GM23248 (cell line): ENCODE measurements around the gene ZBTB32. TPM values are rescaled to one million over a fixed set of nuclear protein-coding genes. Genes with fewer than 3 reads are reported as not detected.

ENCODE experiments used
- DNase-seq: peaks from one replicate; pipeline ENCODE4 v3.0.0-alpha.2; 2015
- H2AFZ ChIP-seq: fragments of 200-600 bp; sonication (generic); 2 replicates; pipeline ENCODE4 v1.6.1; 2016; ENCODE audit warnings: antibody characterized with exemption
- H3F3A ChIP-seq: fragments of 200-600 bp; sonication (generic); 2 replicates; pipeline ENCODE4 v1.6.1; 2016; ENCODE audit warnings: mild to moderate bottlenecking, antibody characterized with exemption, mixed run types; ENCODE audit not compliant: insufficient read depth
- H3K27ac ChIP-seq: fragments of 200-600 bp; sonication (generic); 2 replicates; pipeline ENCODE4 v1.5.1; 2016; ENCODE audit warnings: mild to moderate bottlenecking
- H3K27me3 ChIP-seq: fragments of 200-600 bp; sonication (generic); replicated peaks from 2 replicates; pipeline ENCODE4 v1.6.1; 2016; ENCODE audit warnings: mild to moderate bottlenecking; ENCODE audit not compliant: insufficient read depth
- H3K36me3 ChIP-seq: fragments of 200-600 bp; sonication (generic); 2 replicates; pipeline ENCODE4 v1.6.1; 2016; ENCODE audit warnings: low read depth, mild to moderate bottlenecking
- H3K4me1 ChIP-seq: fragments of 200-600 bp; sonication (generic); 2 replicates; pipeline ENCODE4 v1.6.1; 2016; ENCODE audit warnings: mild to moderate bottlenecking; ENCODE audit not compliant: insufficient read depth
- H3K4me2 ChIP-seq: fragments of 200-600 bp; sonication (generic); one replicate; pipeline ENCODE4 v1.6.1; 2016; ENCODE audit warnings: mild to moderate bottlenecking; ENCODE audit not compliant: unreplicated experiment
- H3K4me3 ChIP-seq: fragments of 200-600 bp; sonication (generic); 2 replicates; pipeline ENCODE4 v1.5.1; 2016; ENCODE audit warnings: mild to moderate bottlenecking
- H3K79me2 ChIP-seq: fragments of 200-600 bp; sonication (generic); 2 replicates; pipeline ENCODE4 v1.6.1; 2016; ENCODE audit warnings: mild to moderate bottlenecking; ENCODE audit not compliant: insufficient read depth
- H3K9ac ChIP-seq: fragments of 200-600 bp; sonication (generic); 2 replicates; pipeline ENCODE4 v1.6.1; 2016; ENCODE audit warnings: mild to moderate bottlenecking
- H3K9me2 ChIP-seq: fragments of 200-600 bp; sonication (generic); 2 replicates; pipeline ENCODE4 v1.6.1; 2016; ENCODE audit warnings: mixed run types, mild to moderate bottlenecking, moderate library complexity; ENCODE audit not compliant: insufficient read depth
- H3K9me3 ChIP-seq: fragments of 200-600 bp; sonication (generic); one replicate; pipeline ENCODE4 v1.6.1; 2017; ENCODE audit warnings: low read depth
- H4K20me1 ChIP-seq: fragments of 200-600 bp; sonication (generic); 2 replicates; pipeline ENCODE4 v1.6.0; 2016; ENCODE audit not compliant: insufficient read depth
- EZH2 ChIP-seq: fragments of 200-600 bp; sonication (generic); IDR thresholded peaks from 2 replicates; pipeline ENCODE4 v1.6.1; 2018; ENCODE audit warnings: antibody characterized with exemption, mild to moderate bottlenecking; ENCODE audit not compliant: insufficient read depth, poor library complexity, severe bottlenecking
- EZH2phosphoT487 ChIP-seq: fragments of 200-600 bp; sonication (generic); IDR thresholded peaks from 2 replicates; pipeline ENCODE4 v1.6.1; 2018; ENCODE audit warnings: antibody characterized with exemption, moderate library complexity, mild to moderate bottlenecking, low read depth; ENCODE audit not compliant: insufficient read depth
- WGBS, 2 experiments: methylation state at CpG; one replicate each; pipeline ENCODE4 v1.1.6; 2015 to 2017; ENCODE audit warnings: low lambda C conversion rate in 2 of 2, low coverage in 1 of 2; ENCODE audit errors: missing lambda C conversion rate in 2 of 2; 5-methylcytosine and 5-hydroxymethylcytosine counted together
- in situ Hi-C: fragments of 300-500 bp; cut with MboI; formaldehyde crosslinking; loops from 2 replicates; pipeline ENCODE4 v1.15.0; 2020
- polyA plus RNA-seq: library from polyadenylated mRNA; unstranded; fragments of >200 nt; fragmentation: Nextera tagmentation; extraction: Ambion mirVana; gene quantifications from 2 replicates; pipeline ENCODE4 v1.2.1, GENCODE V29; 2016
- total RNA-seq: library from RNA; depleted of rRNA; stranded (reverse); fragments of >200 nt; shearing (Covaris generic); gene quantifications from 2 replicates; pipeline ENCODE4 v1.2.3, GENCODE V29; 2014

ZBTB32 gene
- total and polyA plus RNA-seq, 2 experiments from 2014 or later: not detected

GRCh38 chr19:35719402-35720162 lies 15.2 kb downstream of the ZBTB32 start:
- Histone ChIP-seq H3F3A (no peaks in the 10 kb centered on the region; the same call in 1 of the 2 replicates), H3K79me2 (peaks cover 60% of the 10 kb centered on the region), H3K9ac (peak overlapping the region; percentile 94), H3K27me3 (no peaks in the 10 kb centered on the region), H3K27ac (no peak overlapping the region), H3K9me3 (no peaks in the 10 kb centered on the region), H3K4me2 (peak overlapping the region; percentile 84), H3K4me3 (peak overlapping the region; percentile 89), H3K36me3 (peaks cover 12% of the 10 kb centered on the region; the same call in 1 of the 2 replicates), H2AFZ (no peak overlapping the region), H3K4me1 (no peaks in the 10 kb centered on the region), H3K9me2 (no peaks in the 10 kb centered on the region), H4K20me1 (no peaks in the 10 kb centered on the region)
- no peak for DNase-seq
- TF ChIP-seq EZH2phosphoT487: no peak
- no peak for TF ChIP-seq EZH2
- in situ Hi-C loops: no loop called here
- WGBS, 2 experiments: 81 to 82% methylated on average over 28 to 32 of the region's 32 CpGs

- in situ Hi-C loops: no loop called here
These were observed 15.8 kb downstream of the ZBTB32 start for GRCh38 chr19:35720163-35720524.

GRCh38 chr19:35720648-35721047 lies 16.3 kb downstream of the ZBTB32 start:
- Histone ChIP-seq H3K4me2 (no peak overlapping the region), H3K27ac (no peak overlapping the region), H3K9ac (no peak overlapping the region), H2AFZ (no peak overlapping the region), H3K27me3 (no peaks in the 10 kb centered on the region), H3K9me3 (no peaks in the 10 kb centered on the region), H3K4me3 (no peak overlapping the region), H4K20me1 (no peaks in the 10 kb centered on the region), H3F3A (no peaks in the 10 kb centered on the region; the same call in 1 of the 2 replicates), H3K9me2 (no peaks in the 10 kb centered on the region), H3K79me2 (peaks cover 52% of the 10 kb centered on the region), H3K4me1 (no peaks in the 10 kb centered on the region), H3K36me3 (peaks cover 21% of the 10 kb centered on the region; the same call in 1 of the 2 replicates)
- no peak for DNase-seq
- no peak for TF ChIP-seq EZH2
- 83% methylated on average over 15 to 17 of the region's 17 CpGs for WGBS, 2 experiments
- in situ Hi-C loops: no loop called here

More at GRCh38 chr19:35720163-35720524, 15.8 kb downstream of the ZBTB32 start:
- Histone ChIP-seq H3F3A (no peaks in the 10 kb centered on the region; the same call in 1 of the 2 replicates), H3K9ac (0 out of 2 replicates have a peak overlapping the region, but pooled peaks have one; percentile 94), H3K9me2 (no peaks in the 10 kb centered on the region), H3K79me2 (peaks cover 57% of the 10 kb centered on the region), H3K27me3 (no peaks in the 10 kb centered on the region), H3K27ac (no peak overlapping the region), H3K9me3 (no peaks in the 10 kb centered on the region), H2AFZ (no peak overlapping the region), H3K36me3 (peaks cover 18% of the 10 kb centered on the region; the same call in 1 of the 2 replicates), H3K4me2 (no peak overlapping the region), H3K4me3 (no peak overlapping the region), H3K4me1 (no peaks in the 10 kb centered on the region), H4K20me1 (no peaks in the 10 kb centered on the region)
- TF ChIP-seq EZH2 (no peak), EZH2phosphoT487 (no peak)
- DNase-seq: no peak
- WGBS, 2 experiments: 91 to 93% methylated on average over 9 of the region's 9 CpGs

- WGBS, 2 experiments: 92% methylated on average over 16 of the region's 16 CpGs
- H3K4me3 ChIP-seq: no peak overlapping the region
- in situ Hi-C loops: no loop called here
- DNase-seq: no peak
- no peak overlapping the region for H2AFZ ChIP-seq
- no peak overlapping the region for H3K27ac ChIP-seq
- H3K4me1 ChIP-seq: no peaks in the 10 kb centered on the region
- no peaks in the 10 kb centered on the region for H4K20me1 ChIP-seq
- H3K9me2 ChIP-seq: no peaks in the 10 kb centered on the region
- no peak overlapping the region for H3K9ac ChIP-seq
- H3K9me3 ChIP-seq: no peaks in the 10 kb centered on the region
- H3K27me3 ChIP-seq: no peaks in the 10 kb centered on the region
- TF ChIP-seq EZH2phosphoT487 (no peak), EZH2 (no peak)
- H3F3A ChIP-seq: no peaks in the 10 kb centered on the region; the same call in 1 of the 2 replicates
- peaks cover 51% of the 10 kb centered on the region for H3K79me2 ChIP-seq
- H3K4me2 ChIP-seq: no peak overlapping the region
- H3K36me3 ChIP-seq: peaks cover 23% of the 10 kb centered on the region; the same call in 1 of the 2 replicates
These were observed 17.0 kb downstream of the ZBTB32 start for GRCh38 chr19:35721374-35721773.
